GM23338 (cell line): ENCODE results near the gene DAGLA. TPM values are rescaled to one million over a fixed set of nuclear protein-coding genes. Genes with fewer than 3 reads are reported as not detected.

Experiments used
- ATAC-seq: fragments of 200-7000 bp; cut with Tn5 transposase; 3 replicates; pipeline ENCODE4 v1.9.1; 2020
- DNase-seq: peaks from one replicate; pipeline ENCODE4 v3.0.0-alpha.2; 2015; ENCODE audit warnings: low spot score
- H2AFZ ChIP-seq: fragments of 200-600 bp; sonication (generic); 2 replicates; pipeline ENCODE4 v1.8.0; 2016; ENCODE audit warnings: antibody characterized with exemption, mild to moderate bottlenecking, moderate library complexity
- H3F3A ChIP-seq: fragments of 200-600 bp; sonication (generic); replicated peaks from 2 replicates; pipeline ENCODE4 v1.8.0; 2017; ENCODE audit warnings: antibody characterized with exemption, mixed run types, low read depth
- H3K27ac ChIP-seq: fragments of 200-600 bp; sonication (generic); 2 replicates; pipeline ENCODE4 v1.6.1; 2016; ENCODE audit warnings: low read depth
- H3K27me3 ChIP-seq: fragments of 200-600 bp; sonication (generic); 2 replicates; pipeline ENCODE4 v1.8.0; 2016; ENCODE audit warnings: mild to moderate bottlenecking, mixed run types, moderate library complexity; ENCODE audit not compliant: insufficient read depth
- H3K36me3 ChIP-seq: fragments of 200-600 bp; sonication (generic); 2 replicates; pipeline ENCODE4 v1.8.0; 2016; ENCODE audit warnings: mild to moderate bottlenecking; ENCODE audit not compliant: insufficient read depth
- H3K4me1 ChIP-seq: fragments of 200-600 bp; sonication (generic); 2 replicates; pipeline ENCODE4 v1.8.0; 2016; ENCODE audit warnings: mild to moderate bottlenecking, moderate library complexity; ENCODE audit not compliant: insufficient read depth
- H3K4me2 ChIP-seq: fragments of 200-600 bp; sonication (generic); 2 replicates; pipeline ENCODE4 v1.7.1; 2017; ENCODE audit warnings: mixed run types
- H3K4me3 ChIP-seq: fragments of 200-600 bp; sonication (generic); 2 replicates; pipeline ENCODE4 v1.6.1; 2016; ENCODE audit warnings: mixed run types
- H3K79me2 ChIP-seq: fragments of 200-600 bp; sonication (generic); replicated peaks from 2 replicates; pipeline ENCODE4 v1.8.0; 2017; ENCODE audit warnings: mild to moderate bottlenecking; ENCODE audit not compliant: insufficient read depth
- H3K9me2 ChIP-seq: fragments of 200-600 bp; sonication (generic); 2 replicates; pipeline ENCODE4 v1.8.0; 2017; ENCODE audit not compliant: insufficient read depth
- H4K20me1 ChIP-seq: fragments of 200-600 bp; sonication (generic); replicated peaks from 2 replicates; pipeline ENCODE4 v1.8.0; 2017; ENCODE audit warnings: mild to moderate bottlenecking; ENCODE audit not compliant: insufficient read depth
- H3K27ac Mint-ChIP-seq: 2 replicates; pipeline ENCODE4 v1.8.0; 2020; ENCODE audit warnings: inconsistent platforms, mild to moderate bottlenecking, moderate library complexity, mixed read lengths
- H3K27me3 Mint-ChIP-seq: 3 replicates; pipeline ENCODE4 v1.8.0; 2022; ENCODE audit warnings: low read depth, mild to moderate bottlenecking, moderate library complexity, mixed read lengths, inconsistent platforms; ENCODE audit not compliant: insufficient read depth, poor library complexity
- H3K36me3 Mint-ChIP-seq: 3 replicates; pipeline ENCODE4 v1.8.0; 2021; ENCODE audit warnings: low read depth, mild to moderate bottlenecking, inconsistent platforms, moderate library complexity, mixed read lengths
- H3K4me1 Mint-ChIP-seq: 3 replicates; pipeline ENCODE4 v1.8.0; 2020; ENCODE audit warnings: mild to moderate bottlenecking, inconsistent platforms, mixed read lengths
- H3K4me3 Mint-ChIP-seq: 3 replicates; pipeline ENCODE4 v1.8.0; 2021; ENCODE audit warnings: moderate library complexity, mild to moderate bottlenecking, inconsistent platforms, mixed read lengths
- H3K9me3 Mint-ChIP-seq: 3 replicates; pipeline ENCODE4 v1.8.0; 2020; ENCODE audit warnings: moderate library complexity, mild to moderate bottlenecking, inconsistent platforms, mixed read lengths
- CREB1 ChIP-seq: fragments of 250-450 bp; sonication (Bioruptor Pico); IDR thresholded peaks from 2 replicates; pipeline ENCODE4 v1.5.0; 2020; ENCODE audit warnings: low read depth, mild to moderate bottlenecking, moderate library complexity
- CTCF ChIP-seq, 2 experiments: fragments of 200-600 bp in 1 of 2; sonication (generic) in 1 of 2; conservative IDR thresholded peaks; 2 replicates each; pipeline versions ENCODE4 v1.5.1 to v1.6.1; 2016 to 2017; ENCODE audit warnings: antibody characterized with exemption in 2 of 2, low read depth in 2 of 2, mild to moderate bottlenecking in 2 of 2, moderate library complexity in 1 of 2
- ETS1 ChIP-seq: IDR thresholded peaks from 2 replicates; pipeline ENCODE4 v1.6.1; 2016; ENCODE audit warnings: antibody characterized with exemption
- EZH2 ChIP-seq: fragments of 200-600 bp; sonication (generic); IDR thresholded peaks from one replicate; pipeline ENCODE4 v1.8.0; 2017; ENCODE audit warnings: antibody characterized with exemption, mild to moderate bottlenecking, low read depth; ENCODE audit not compliant: unreplicated experiment
- EZH2phosphoT487 ChIP-seq: fragments of 200-600 bp; sonication (generic); IDR thresholded peaks from one replicate; pipeline ENCODE4 v1.8.1; 2018; ENCODE audit warnings: antibody characterized with exemption; ENCODE audit not compliant: unreplicated experiment
- NANOG ChIP-seq: IDR thresholded peaks from 2 replicates; pipeline ENCODE4 v1.6.1; 2016; ENCODE audit warnings: antibody characterized with exemption, borderline replicate concordance
- POLR2AphosphoS5 ChIP-seq: IDR thresholded peaks from 2 replicates; pipeline ENCODE4 v1.6.1; 2016; ENCODE audit warnings: antibody characterized with exemption, low read depth
- REST ChIP-seq: IDR thresholded peaks from one replicate; pipeline ENCODE4 v1.6.1; 2018; ENCODE audit warnings: antibody characterized with exemption; ENCODE audit not compliant: unreplicated experiment
- STAT1 ChIP-seq: IDR thresholded peaks from one replicate; pipeline ENCODE4 v1.6.1; 2016; ENCODE audit warnings: antibody characterized with exemption; ENCODE audit not compliant: unreplicated experiment
- ZNF114 ChIP-seq: fragments of 250-450 bp; sonication (Bioruptor Pico); IDR thresholded peaks from 2 replicates; pipeline ENCODE4 v1.5.0; 2020; ENCODE audit warnings: mild to moderate bottlenecking, moderate library complexity
- ZNF331 ChIP-seq: fragments of 250-450 bp; sonication (Bioruptor Pico); IDR thresholded peaks from 2 replicates; pipeline ENCODE4 v1.5.0; 2020; ENCODE audit warnings: low read depth, mild to moderate bottlenecking, moderate library complexity
- polyA plus RNA-seq: library from polyadenylated mRNA; unstranded; fragments of >200 nt; fragmentation: Nextera tagmentation; extraction: Ambion mirVana; gene quantifications from 2 replicates; pipeline ENCODE4 v1.2.1, GENCODE V29; 2016
- total RNA-seq: library from RNA; depleted of rRNA; stranded (reverse); fragments of >200 nt; shearing (Covaris generic); gene quantifications from 2 replicates; pipeline ENCODE4 v1.2.3, GENCODE V29; 2014

The DAGLA gene
- total and polyA plus RNA-seq, 2 experiments from 2014 or later = 0.55 to 2.5 TPM

DNA sequence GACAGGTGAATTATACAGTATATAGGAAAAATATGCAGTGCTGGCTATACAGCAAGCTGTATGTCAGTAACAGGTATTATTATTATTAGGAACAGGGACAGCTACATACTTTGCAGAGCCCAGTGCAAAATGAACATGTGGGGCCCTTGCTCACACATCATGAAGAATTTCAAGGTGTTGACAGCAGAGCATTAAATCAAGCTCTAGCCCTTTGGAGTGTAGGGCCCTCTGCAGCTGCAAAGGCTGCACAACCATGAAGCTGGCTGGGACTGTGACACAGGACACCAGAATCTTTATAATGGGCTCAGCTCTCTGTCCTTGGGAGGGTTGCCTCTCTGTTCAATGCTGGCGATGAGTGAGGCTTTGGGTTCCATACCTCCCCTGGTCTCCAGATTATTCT is 44.9 kb upstream of the DAGLA start:
- Histone ChIP-seq H3K79me2 (no peaks in the 10 kb centered on the region), H3K4me1 (no peaks in the 10 kb centered on the region), H3K9me2 (peaks cover 4% of the 10 kb centered on the region; the same call in 1 of the 2 replicates), H4K20me1 (no peaks in the 10 kb centered on the region), H3K4me2 (no peak overlapping the region), H3K36me3 (no peaks in the 10 kb centered on the region), H3F3A (no peaks in the 10 kb centered on the region; the same call in 1 of the 2 replicates), H2AFZ (no peak overlapping the region), H3K27ac (no peak overlapping the region), H3K4me3 (no peak overlapping the region), H3K27me3 (no peaks in the 10 kb centered on the region)
- Mint-ChIP-seq H3K9me3 (no peaks in the 10 kb centered on the region), H3K27ac (no peak overlapping the region), H3K4me1 (peaks cover 16% of the 10 kb centered on the region), H3K4me3 (no peak overlapping the region), H3K36me3 (no peaks in the 10 kb centered on the region), H3K27me3 (peaks cover 11% of the 10 kb centered on the region)
- no peak for DNase-seq
- TF ChIP-seq ZNF331 (CRISPR knock-in tag) (no peak), REST (no peak), CTCF (conservative IDR thresholded peaks at IDR 0.05; ENCODE audit: low read depth in 2 of 2) (no peak), NANOG (no peak)
- ATAC-seq = no peak

GRCh38 chr11:61635787-61636186 is 44.4 kb upstream of the DAGLA start:
- no peak overlapping the region for H3K4me2 ChIP-seq
- no peaks in the 10 kb centered on the region; the same call in 1 of the 2 replicates for H3F3A ChIP-seq
- Mint-ChIP-seq H3K9me3 (no peaks in the 10 kb centered on the region), H3K4me3 (no peak overlapping the region), H3K36me3 (no peaks in the 10 kb centered on the region), H3K27me3 (peaks cover 11% of the 10 kb centered on the region), H3K4me1 (peaks cover 17% of the 10 kb centered on the region; the same call in 2 of the 3 replicates), H3K27ac (no peak overlapping the region)
- DNase-seq = no peak
- ATAC-seq = no peak
- no peaks in the 10 kb centered on the region for H4K20me1 ChIP-seq
- H3K4me3 ChIP-seq = no peak overlapping the region
- H3K79me2 ChIP-seq = no peaks in the 10 kb centered on the region
- H2AFZ ChIP-seq = no peak overlapping the region
- no peaks in the 10 kb centered on the region for H3K27me3 ChIP-seq
- no peaks in the 10 kb centered on the region for H3K4me1 ChIP-seq
- H3K9me2 ChIP-seq = peaks cover 4% of the 10 kb centered on the region; the same call in 1 of the 2 replicates
- no peak overlapping the region for H3K27ac ChIP-seq
- no peaks in the 10 kb centered on the region for H3K36me3 ChIP-seq
- no peak for TF ChIP-seq STAT1
- TF ChIP-seq POLR2AphosphoS5 = no peak
- no peak for TF ChIP-seq ZNF114 (CRISPR knock-in tag)
- TF ChIP-seq ETS1 = no peak
- TF ChIP-seq ZNF331 (CRISPR knock-in tag) = no peak
- no peak for TF ChIP-seq CTCF (conservative IDR thresholded peaks at IDR 0.05; ENCODE audit: low read depth in 2 of 2)
- TF ChIP-seq CREB1 = no peak
- no peak for TF ChIP-seq EZH2
- TF ChIP-seq REST = no peak
- TF ChIP-seq EZH2phosphoT487 = no peak
